ENCODE data around the gene RAD51D. TPM values are rescaled to one million over a fixed set of nuclear protein-coding genes. Genes with fewer than 3 reads are reported as not detected.

Gene RAD51D
- total RNA-seq, 1 donor from 2014 or later, result 12.4 TPM

GRCh38 chr17:35132816-35133550 lies 13.3 kb upstream of the RAD51D start:
- peaks cover 44% of the 10 kb centered on the region for H3K36me3 ChIP-seq (ENCODE audit: insufficient read depth, low read length)
- peaks cover 27% of the 10 kb centered on the region for H3K36me3 Mint-ChIP-seq (ENCODE audit: low read depth, unreplicated experiment)

DNA sequence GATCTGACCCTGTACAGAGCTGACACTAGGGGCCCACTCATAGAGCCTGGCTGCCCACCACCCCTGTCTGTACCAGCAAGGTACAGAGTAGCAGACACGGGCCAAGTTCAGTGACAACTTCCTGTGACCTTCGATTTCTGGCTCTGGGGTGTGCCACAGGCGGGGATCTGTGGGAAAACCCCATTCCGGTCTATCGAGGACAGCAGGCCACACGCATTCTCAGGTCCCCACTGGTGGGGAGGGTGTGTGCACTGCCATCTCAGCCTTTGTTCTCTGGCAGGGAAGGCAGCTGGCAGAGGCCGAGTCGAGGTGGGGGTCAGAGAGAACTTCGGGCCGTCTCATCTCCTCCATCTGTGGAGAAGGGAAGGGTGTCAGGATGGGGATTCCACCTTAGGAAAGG lies 12.4 kb upstream of the RAD51D start:
- Mint-ChIP-seq H3K4me3 (ENCODE audit: unreplicated experiment) (no peak overlapping the region), H3K27me3 (ENCODE audit: low read depth, unreplicated experiment) (no peaks in the 10 kb centered on the region), H3K36me3 (ENCODE audit: low read depth, unreplicated experiment) (peaks cover 31% of the 10 kb centered on the region), H3K4me1 (ENCODE audit: low read depth, unreplicated experiment) (peaks cover 4% of the 10 kb centered on the region), H3K27ac (ENCODE audit: unreplicated experiment) (no peak overlapping the region), H3K9me3 (ENCODE audit: unreplicated experiment) (no peaks in the 10 kb centered on the region)
- TF ChIP-seq CTCF (IDR thresholded peaks at IDR 0.05; ENCODE audit: insufficient read depth, low read depth, low read length) (no peak), EZH2 (IDR thresholded peaks at IDR 0.05; ENCODE audit: insufficient read depth, low read length) (no peak)
- no peak overlapping the region for H3K4me2 ChIP-seq (ENCODE audit: low read length)
- H3K79me2 ChIP-seq (ENCODE audit: insufficient read depth, low read length), result no peaks in the 10 kb centered on the region
- no peak for FAIRE-seq
- H3K9ac ChIP-seq (ENCODE audit: low read length), result no peak overlapping the region
- H3K9me3 ChIP-seq (ENCODE audit: insufficient read depth, low read depth, low read length), result no peaks in the 10 kb centered on the region
- H3K27ac ChIP-seq (ENCODE audit: low read depth, low read length), result no peak overlapping the region
- H3K27me3 ChIP-seq (ENCODE audit: insufficient read depth, low read length), result no peaks in the 10 kb centered on the region
- no peak overlapping the region for H3K4me3 ChIP-seq (ENCODE audit: insufficient read depth, low read depth, low read length)
- DNase-seq (ENCODE audit: low read depth), result no peak
- no peaks in the 10 kb centered on the region for H4K20me1 ChIP-seq (ENCODE audit: insufficient read depth, low read length)
- H2AFZ ChIP-seq (ENCODE audit: low read depth, low read length), result no peak overlapping the region
- H3K4me1 ChIP-seq (ENCODE audit: insufficient read depth, low read length), result no peaks in the 10 kb centered on the region
- peaks cover 42% of the 10 kb centered on the region for H3K36me3 ChIP-seq (ENCODE audit: insufficient read depth, low read length)

More at GRCh38 chr17:35132816-35133550, 13.3 kb upstream of the RAD51D start:
- peaks cover 4% of the 10 kb centered on the region for H3K4me1 Mint-ChIP-seq (ENCODE audit: low read depth, unreplicated experiment)
- H3K27me3 ChIP-seq (ENCODE audit: insufficient read depth, low read length), result no peaks in the 10 kb centered on the region
- no peak overlapping the region for H3K27ac Mint-ChIP-seq (ENCODE audit: unreplicated experiment)
- no peak overlapping the region for H3K27ac ChIP-seq (ENCODE audit: low read depth, low read length)
- H3K4me3 ChIP-seq (ENCODE audit: insufficient read depth, low read depth, low read length), result no peak overlapping the region
- no peaks in the 10 kb centered on the region for H3K27me3 Mint-ChIP-seq (ENCODE audit: low read depth, unreplicated experiment)
- H4K20me1 ChIP-seq (ENCODE audit: insufficient read depth, low read length), result no peaks in the 10 kb centered on the region
- no peaks in the 10 kb centered on the region for H3K4me1 ChIP-seq (ENCODE audit: insufficient read depth, low read length)
- H3K9me3 ChIP-seq (ENCODE audit: insufficient read depth, low read depth, low read length), result no peaks in the 10 kb centered on the region
- no peak for FAIRE-seq
- H3K4me3 Mint-ChIP-seq (ENCODE audit: unreplicated experiment), result no peak overlapping the region
- no peak overlapping the region for H3K4me2 ChIP-seq (ENCODE audit: low read length)
- no peak overlapping the region for H3K9ac ChIP-seq (ENCODE audit: low read length)
- no peaks in the 10 kb centered on the region for H3K9me3 Mint-ChIP-seq (ENCODE audit: unreplicated experiment)
- no peak for TF ChIP-seq EZH2 (IDR thresholded peaks at IDR 0.05; ENCODE audit: insufficient read depth, low read length)
- no peak for TF ChIP-seq CTCF (IDR thresholded peaks at IDR 0.05; ENCODE audit: insufficient read depth, low read depth, low read length)
- no peaks in the 10 kb centered on the region for H3K79me2 ChIP-seq (ENCODE audit: insufficient read depth, low read length)
- no peak overlapping the region for H2AFZ ChIP-seq (ENCODE audit: low read depth, low read length)
- DNase-seq (ENCODE audit: low read depth), result no peak

- H3K27me3 ChIP-seq (ENCODE audit: insufficient read depth, low read length), result no peaks in the 10 kb centered on the region
- DNase-seq (ENCODE audit: low read depth) (no peak), FAIRE-seq (no peak)
- H3K4me3 ChIP-seq (ENCODE audit: insufficient read depth, low read depth, low read length), result no peak overlapping the region
- no peak overlapping the region for H3K27ac ChIP-seq (ENCODE audit: low read depth, low read length)
- Mint-ChIP-seq H3K27ac (ENCODE audit: unreplicated experiment) (no peak overlapping the region), H3K9me3 (ENCODE audit: unreplicated experiment) (no peaks in the 10 kb centered on the region), H3K4me3 (ENCODE audit: unreplicated experiment) (no peak overlapping the region), H3K27me3 (ENCODE audit: low read depth, unreplicated experiment) (no peaks in the 10 kb centered on the region), H3K36me3 (ENCODE audit: low read depth, unreplicated experiment) (peaks cover 20% of the 10 kb centered on the region), H3K4me1 (ENCODE audit: low read depth, unreplicated experiment) (peaks cover 4% of the 10 kb centered on the region)
- H3K79me2 ChIP-seq (ENCODE audit: insufficient read depth, low read length), result no peaks in the 10 kb centered on the region
- no peak overlapping the region for H2AFZ ChIP-seq (ENCODE audit: low read depth, low read length)
- no peaks in the 10 kb centered on the region for H4K20me1 ChIP-seq (ENCODE audit: insufficient read depth, low read length)
- TF ChIP-seq CTCF (IDR thresholded peaks at IDR 0.05; ENCODE audit: insufficient read depth, low read depth, low read length) (no peak), EZH2 (IDR thresholded peaks at IDR 0.05; ENCODE audit: insufficient read depth, low read length) (no peak)
- H3K9ac ChIP-seq (ENCODE audit: low read length), result no peak overlapping the region
- peaks cover 27% of the 10 kb centered on the region for H3K36me3 ChIP-seq (ENCODE audit: insufficient read depth, low read length)
- H3K9me3 ChIP-seq (ENCODE audit: insufficient read depth, low read depth, low read length), result no peaks in the 10 kb centered on the region
- no peaks in the 10 kb centered on the region for H3K4me1 ChIP-seq (ENCODE audit: insufficient read depth, low read length)
- H3K4me2 ChIP-seq (ENCODE audit: low read length), result no peak overlapping the region
Measured at GRCh38 chr17:35130392-35130791, 10.7 kb upstream of the RAD51D start.

Measured in astrocyte (in vitro differentiated cells and primary cell).